ENCODE measurements around the gene PTPRN. TPM values are rescaled to one million over a fixed set of nuclear protein-coding genes. Genes with fewer than 3 reads are reported as not detected.

The PTPRN gene
- total and polyA plus RNA-seq, 2 of the 8 experiments (the other 6 are each of a cell fraction or from before 2014, with no cell fraction given) = 5.4 to 8.2 TPM

- no peak overlapping the region for H2BK5ac ChIP-seq (ENCODE audit: low read depth, low read length)
- H3K9me3 ChIP-seq (ENCODE audit: insufficient read depth in 2 of 2, low read depth in 1 of 2, low read length in 1 of 2) = no peaks in the 10 kb centered on the region
- H3K14ac ChIP-seq (ENCODE audit: insufficient read length) = no peak overlapping the region
- no peak overlapping the region for H2BK20ac ChIP-seq (ENCODE audit: low read length)
- H3K9ac ChIP-seq (replicated peaks in 1 of 4; ENCODE audit: extremely low read depth in 1 of 4, low read depth in 3 of 4, low read length in 3 of 4) = no peak overlapping the region
- no peak overlapping the region for H4K91ac ChIP-seq (replicated peaks; ENCODE audit: insufficient read length, low read length)
- peaks cover 5 to 12% (median 9%) of the 10 kb centered on the region in 4 experiments for H3K4me1 ChIP-seq (replicated peaks in 1 of 4; ENCODE audit: control insufficient read depth in 3 of 4, insufficient read depth in 4 of 4, low read length in 3 of 4)
- ChIA-PET CTCF (ENCODE audit: partially characterized antibody) (interaction anchor here (0.8 to 5.8 kb wide), 8 partner anchors 10 to 255 kb away, joined by 3 to 40 read pairs (median 4); partner anchors contain the start of genes DNAJB2, GLB1L and STK16), POLR2A (ENCODE audit: partially characterized antibody) (interaction anchor here (0.6 to 14.9 kb wide), 11 partner anchors 9 to 195 kb away, joined by 3 to 190 read pairs (median 6); partner anchors contain the start of genes ABCB6, ANKZF1, ATG9A and DNAJB2)
- peaks cover 0 to 8% (median 3%) of the 10 kb centered on the region in 4 experiments; a peak in 4 of 8 replicates for H3K36me3 ChIP-seq (ENCODE audit: control insufficient read depth in 2 of 4, insufficient read depth in 4 of 4, low read length in 3 of 4)
- H2BK120ac ChIP-seq (replicated peaks; ENCODE audit: low read depth, low read length) = no peak overlapping the region
- H4K8ac ChIP-seq (ENCODE audit: extremely low read depth, insufficient read depth, low read length) = no peak overlapping the region
- H4K5ac ChIP-seq (ENCODE audit: insufficient read length, low read depth, low read length) = no peak overlapping the region
- H3K18ac ChIP-seq (ENCODE audit: extremely low read depth, low read length) = no peak overlapping the region
- peaks cover 0 to 2% of the 10 kb centered on the region in 2 experiments for H4K20me1 ChIP-seq (replicated peaks in 1 of 2; ENCODE audit: control insufficient read depth in 1 of 2, insufficient read depth in 2 of 2, low read length in 2 of 2)
- no peak overlapping the region for H2BK15ac ChIP-seq (ENCODE audit: low read length)
- H3K79me1 ChIP-seq (ENCODE audit: low read depth, low read length) = peaks cover 2% of the 10 kb centered on the region; the same call in 1 of the 2 replicates
- WGBS, 2 experiments (ENCODE audit: extremely low coverage in 1 of 2, insufficient coverage in 1 of 2, insufficient read length in 1 of 2, insufficient replicate concordance in 2 of 2, low coverage in 1 of 2, low lambda C conversion rate in 2 of 2, missing lambda C conversion rate in 1 of 2) = 38% methylated on average over 12 of the region's 12 CpGs; no CpG with 5 or more reads in 1 of the 2 experiments
- DNase-seq (ENCODE audit: low read depth in 1 of 2, low spot score in 2 of 2) (no peak), FAIRE-seq (no peak)
- no peak overlapping the region for H3K56ac ChIP-seq (replicated peaks; ENCODE audit: insufficient read length, low read depth, low read length)
- H3K4me2 ChIP-seq (ENCODE audit: insufficient read depth in 1 of 2, low read depth in 2 of 2, low read length in 2 of 2) = peak overlapping the region; percentile 85 to 92
- H3K79me2 ChIP-seq (ENCODE audit: control insufficient read depth in 1 of 2, insufficient read depth in 2 of 2, low read length in 2 of 2) = no peaks in the 10 kb centered on the region
- H2BK12ac ChIP-seq (ENCODE audit: low read depth, low read length) = no peak overlapping the region
- H3K4me3 ChIP-seq (ENCODE audit: extremely low read depth in 1 of 4, insufficient read depth in 2 of 4, low read depth in 3 of 4, low read length in 4 of 4) = peak overlapping the region in 3 of 4 experiments; percentile 9 to 64 (median 62); a peak in 6 of 8 replicates
- no peak overlapping the region for H2AFZ ChIP-seq (ENCODE audit: low read length)
- H3K27me3 ChIP-seq (replicated peaks in 1 of 4; ENCODE audit: control insufficient read depth in 3 of 4, extremely low read depth in 1 of 4, insufficient read depth in 3 of 4, low read length in 3 of 4) = peaks cover 16 to 43% (median 36%) of the 10 kb centered on the region in 4 experiments
- no peak overlapping the region for H3K23ac ChIP-seq (ENCODE audit: insufficient read length)
- H3K27ac ChIP-seq (ENCODE audit: low read depth, low read length) = no peak overlapping the region
- H3K4ac ChIP-seq (replicated peaks; ENCODE audit: insufficient read length, low read depth, low read length) = no peak overlapping the region
- H3K23me2 ChIP-seq (ENCODE audit: low read depth, low read length) = peaks cover 17% of the 10 kb centered on the region
- H2AK5ac ChIP-seq (ENCODE audit: low read depth, low read length) = no peak overlapping the region
- TF ChIP-seq SIN3A (conservative IDR thresholded peaks at IDR 0.05 in 1 of 2, IDR thresholded peaks at IDR 0.05 in 1 of 2; ENCODE audit: low read depth in 1 of 2, low read length in 2 of 2) (no peak), NRF1 (IDR thresholded peaks at IDR 0.05; ENCODE audit: low read depth, low read length) (no peak), SUZ12 (IDR thresholded peaks at IDR 0.05; ENCODE audit: low read length) (peak; percentile 68; the same call in 1 of the 2 replicates), CBX5 (IDR thresholded peaks at IDR 0.05; ENCODE audit: low read depth, low read length) (no peak), EZH2 (IDR thresholded peaks at IDR 0.05; ENCODE audit: low read depth, low read length, severe bottlenecking) (peak; percentile 41), CHD2 (IDR thresholded peaks at IDR 0.05; ENCODE audit: low read length) (no peak), RBBP5 (IDR thresholded peaks at IDR 0.05; ENCODE audit: borderline replicate concordance, low read depth, low read length) (no peak), RNF2 (IDR thresholded peaks at IDR 0.05; ENCODE audit: borderline replicate concordance, low read depth, low read length, missing control alignments, poor library complexity, severe bottlenecking) (peak; percentile 16), USF2 (IDR thresholded peaks at IDR 0.05; ENCODE audit: low read length) (no peak), RXRA (IDR thresholded peaks at IDR 0.05; ENCODE audit: insufficient read depth, low read depth, low read length) (no peak)
These were observed 54.5 kb downstream of the PTPRN start for GRCh38 chr2:219254590-219255201.
